ENCODE results near the gene POLR3GL.

Gene POLR3GL

DNA sequence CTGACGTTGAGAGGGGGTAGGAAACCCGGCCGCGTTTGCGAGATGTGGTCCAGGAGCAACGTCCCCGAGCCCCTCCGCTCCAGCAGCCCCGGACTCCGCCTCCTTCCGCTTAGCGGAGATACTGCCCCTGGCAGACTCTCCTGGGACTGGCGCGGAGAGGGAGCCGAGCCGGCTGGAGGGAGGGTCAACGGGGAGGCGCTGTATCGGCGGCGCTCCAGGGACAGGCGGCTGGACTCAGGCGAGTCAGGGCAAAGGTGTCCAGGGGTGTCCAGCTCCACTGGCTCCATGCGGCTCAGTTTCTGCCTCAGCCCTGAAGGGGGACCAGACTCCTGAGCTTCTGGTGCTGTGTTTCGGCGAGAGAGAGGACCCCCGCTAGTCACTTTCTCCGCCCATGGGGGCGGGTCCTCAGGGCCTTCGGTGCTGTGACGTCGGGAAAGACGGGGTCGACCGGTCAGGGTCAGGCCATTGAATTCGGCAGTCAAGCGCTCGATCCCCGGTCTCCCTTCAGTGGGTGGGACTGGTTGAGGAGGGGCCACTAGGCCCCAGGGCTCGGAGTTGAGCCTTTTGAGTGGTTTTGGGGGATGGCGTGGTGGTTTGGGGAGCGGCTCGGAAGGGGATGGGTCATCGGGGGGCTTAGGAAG, 3.9 kb upstream of the POLR3GL start:
- H3K9ac ChIP-seq (ENCODE audit: low read length in 2 of 2): peak overlapping the region; percentile 80 to 89
- no peaks in the 10 kb centered on the region for H3K27me3 ChIP-seq (ENCODE audit: control insufficient read depth in 1 of 2, insufficient read depth in 2 of 2, low read length in 2 of 2)
- no peaks in the 10 kb centered on the region for H3K9me3 ChIP-seq (ENCODE audit: control insufficient read depth in 2 of 2, low read length in 2 of 2)
- H3K4me1 ChIP-seq (ENCODE audit: control insufficient read depth, insufficient read depth, low read length): peaks cover 55% of the 10 kb centered on the region
- H3K27ac ChIP-seq (ENCODE audit: low read length): peak overlapping the region; percentile 92
- H3K36me3 ChIP-seq (ENCODE audit: control insufficient read depth in 2 of 2, insufficient read depth in 2 of 2, low read length in 2 of 2): no peaks in the 10 kb centered on the region
- H3K4me3 ChIP-seq (ENCODE audit: low read length in 2 of 2): peak overlapping the region; percentile 86 to 92

DNA sequence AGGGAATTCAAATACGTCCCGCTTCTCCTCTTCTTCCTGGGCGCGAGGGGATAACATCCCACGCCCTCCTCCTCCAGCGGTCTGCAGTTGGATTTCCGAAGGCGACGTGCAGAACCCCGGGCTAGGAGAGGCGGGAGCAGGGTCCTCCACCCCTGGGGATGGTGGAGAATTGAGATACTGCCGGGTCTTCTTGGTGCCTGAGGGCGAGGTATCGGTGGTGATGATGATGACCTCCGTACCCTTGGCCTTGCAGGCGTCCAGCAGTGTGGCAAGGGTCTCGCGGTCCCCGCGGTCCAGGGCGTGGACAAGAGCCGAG, 3.4 kb upstream of the POLR3GL start:
- H3K9ac ChIP-seq (ENCODE audit: low read length in 2 of 2): peak overlapping the region; percentile 80 to 89
- H3K4me3 ChIP-seq (ENCODE audit: low read length in 2 of 2): peak overlapping the region; percentile 86 to 92
- H3K36me3 ChIP-seq (ENCODE audit: control insufficient read depth in 2 of 2, insufficient read depth in 2 of 2, low read length in 2 of 2): no peaks in the 10 kb centered on the region
- peak overlapping the region; percentile 92 for H3K27ac ChIP-seq (ENCODE audit: low read length)
- no peaks in the 10 kb centered on the region for H3K27me3 ChIP-seq (ENCODE audit: control insufficient read depth in 1 of 2, insufficient read depth in 2 of 2, low read length in 2 of 2)
- H3K4me1 ChIP-seq (ENCODE audit: control insufficient read depth, insufficient read depth, low read length): peaks cover 52% of the 10 kb centered on the region
- H3K9me3 ChIP-seq (ENCODE audit: control insufficient read depth in 2 of 2, low read length in 2 of 2): no peaks in the 10 kb centered on the region

GRCh38 chr1:145961425-145962156, 2.9 kb upstream of the POLR3GL start:
- Histone ChIP-seq H3K27ac (ENCODE audit: low read length) (peak overlapping the region; percentile 92), H3K36me3 (ENCODE audit: control insufficient read depth in 2 of 2, insufficient read depth in 2 of 2, low read length in 2 of 2) (no peaks in the 10 kb centered on the region), H3K9ac (ENCODE audit: low read length in 2 of 2) (peak overlapping the region; percentile 80 to 89), H3K4me1 (ENCODE audit: control insufficient read depth, insufficient read depth, low read length) (peaks cover 47% of the 10 kb centered on the region), H3K4me3 (ENCODE audit: low read length in 2 of 2) (peak overlapping the region; percentile 86 to 92), H3K9me3 (ENCODE audit: control insufficient read depth in 2 of 2, low read length in 2 of 2) (no peaks in the 10 kb centered on the region), H3K27me3 (ENCODE audit: control insufficient read depth in 1 of 2, insufficient read depth in 2 of 2, low read length in 2 of 2) (no peaks in the 10 kb centered on the region)

DNA sequence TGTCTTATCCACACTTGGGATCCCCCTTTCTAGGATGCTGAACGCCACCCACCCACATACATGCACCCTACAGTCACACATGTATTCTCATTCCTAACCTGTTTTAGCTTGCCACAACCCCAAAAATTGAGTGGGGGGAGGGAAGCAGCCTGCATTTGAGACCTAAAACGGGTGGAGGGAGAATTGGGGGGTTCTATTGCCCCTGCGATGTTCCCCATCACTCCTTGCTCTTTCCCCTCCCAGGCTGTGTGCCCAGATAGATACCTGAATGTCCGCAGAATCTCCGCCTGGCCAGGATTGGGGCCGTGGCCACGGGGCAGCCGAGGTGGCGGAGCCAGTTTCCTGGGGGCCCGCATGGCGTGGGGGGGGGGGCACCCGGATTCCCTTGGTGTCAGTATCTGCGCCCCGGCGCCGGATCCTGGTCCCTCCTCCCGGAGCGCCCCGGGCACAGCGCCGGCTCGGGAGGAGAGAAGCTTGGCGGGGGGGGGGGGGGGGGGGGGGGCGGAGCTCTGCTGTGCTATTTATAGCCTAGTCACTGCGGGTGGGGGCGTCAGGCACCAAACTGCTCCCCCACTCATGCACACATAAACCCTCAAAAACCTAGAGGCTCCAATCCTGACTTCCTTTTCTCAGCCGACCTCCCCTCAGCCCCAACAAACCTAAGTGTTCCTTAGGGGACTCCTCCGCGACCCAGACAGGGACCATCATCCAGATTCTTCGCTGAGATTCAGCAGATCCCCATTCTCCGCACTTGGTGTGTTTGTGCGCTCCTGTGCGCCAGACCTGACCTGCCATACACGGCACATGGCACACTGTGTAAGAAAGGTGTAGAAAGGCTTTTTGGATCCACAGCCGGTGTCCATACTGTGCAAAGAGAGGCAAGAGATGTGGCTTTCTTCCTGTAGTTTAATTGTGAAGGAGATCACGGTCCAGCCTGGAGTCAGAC, 2.1 kb upstream of the POLR3GL start:
- H3K27ac ChIP-seq (ENCODE audit: low read length): peak overlapping the region; percentile 92
- peaks cover 0 to 4% of the 10 kb centered on the region in 2 donors for H3K9me3 ChIP-seq (ENCODE audit: control insufficient read depth in 2 of 2, low read length in 2 of 2)
- H3K4me3 ChIP-seq (ENCODE audit: low read length in 2 of 2): peak overlapping the region; percentile 88 to 92
- no peaks in the 10 kb centered on the region for H3K27me3 ChIP-seq (ENCODE audit: control insufficient read depth in 1 of 2, insufficient read depth in 2 of 2, low read length in 2 of 2)
- no peaks in the 10 kb centered on the region for H3K36me3 ChIP-seq (ENCODE audit: control insufficient read depth in 2 of 2, insufficient read depth in 2 of 2, low read length in 2 of 2)
- peaks cover 46% of the 10 kb centered on the region for H3K4me1 ChIP-seq (ENCODE audit: control insufficient read depth, insufficient read depth, low read length)
- peak overlapping the region; percentile 80 to 89 for H3K9ac ChIP-seq (ENCODE audit: low read length in 2 of 2)

DNA sequence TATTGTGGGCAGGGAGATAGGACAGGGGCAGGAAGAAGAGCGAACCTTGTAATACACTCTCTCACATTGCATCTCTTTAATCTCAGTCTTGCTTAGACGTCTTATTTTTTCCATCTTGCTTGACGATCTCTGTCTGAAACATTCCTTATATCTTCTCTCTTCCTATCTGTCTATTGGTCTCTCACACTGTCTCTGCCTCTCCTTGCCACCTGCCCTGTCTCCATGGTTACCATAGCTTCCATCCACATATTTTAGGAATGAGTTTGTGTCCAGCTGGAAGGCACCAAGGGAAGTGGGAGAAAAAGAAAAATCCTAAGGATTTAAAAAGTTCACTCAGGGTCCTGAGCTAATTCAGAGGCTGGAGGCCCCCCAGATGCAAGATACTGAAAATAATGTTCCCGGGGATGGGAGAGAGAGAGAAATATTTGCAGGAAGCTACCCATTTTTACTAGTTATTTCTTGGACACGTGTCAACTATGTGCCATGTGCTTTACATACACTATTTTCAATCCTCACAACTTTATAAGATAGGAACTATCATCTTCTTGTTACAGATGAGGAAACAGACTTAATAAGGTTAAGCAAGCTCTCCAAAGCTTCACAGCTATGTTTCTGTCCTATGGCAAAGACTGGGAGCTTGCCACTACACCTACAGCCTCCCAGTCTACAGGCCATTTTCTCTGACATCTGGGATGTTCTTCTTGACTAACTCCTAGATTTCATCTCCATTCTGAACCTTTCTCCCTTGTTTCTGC, 1.0 kb upstream of the POLR3GL start:
- peak overlapping the region; percentile 88 for H3K4me3 ChIP-seq (ENCODE audit: low read length in 2 of 2)
- no peaks in the 10 kb centered on the region for H3K27me3 ChIP-seq (ENCODE audit: control insufficient read depth in 1 of 2, insufficient read depth in 2 of 2, low read length in 2 of 2)
- peak overlapping the region; percentile 88 to 89 for H3K9ac ChIP-seq (ENCODE audit: low read length in 2 of 2)
- peaks cover 41% of the 10 kb centered on the region for H3K4me1 ChIP-seq (ENCODE audit: control insufficient read depth, insufficient read depth, low read length)
- H3K9me3 ChIP-seq (ENCODE audit: control insufficient read depth in 2 of 2, low read length in 2 of 2): peaks cover 0 to 6% of the 10 kb centered on the region in 2 donors
- H3K36me3 ChIP-seq (ENCODE audit: control insufficient read depth in 2 of 2, insufficient read depth in 2 of 2, low read length in 2 of 2): no peaks in the 10 kb centered on the region
- H3K27ac ChIP-seq (ENCODE audit: low read length): peak overlapping the region; percentile 74

DNA sequence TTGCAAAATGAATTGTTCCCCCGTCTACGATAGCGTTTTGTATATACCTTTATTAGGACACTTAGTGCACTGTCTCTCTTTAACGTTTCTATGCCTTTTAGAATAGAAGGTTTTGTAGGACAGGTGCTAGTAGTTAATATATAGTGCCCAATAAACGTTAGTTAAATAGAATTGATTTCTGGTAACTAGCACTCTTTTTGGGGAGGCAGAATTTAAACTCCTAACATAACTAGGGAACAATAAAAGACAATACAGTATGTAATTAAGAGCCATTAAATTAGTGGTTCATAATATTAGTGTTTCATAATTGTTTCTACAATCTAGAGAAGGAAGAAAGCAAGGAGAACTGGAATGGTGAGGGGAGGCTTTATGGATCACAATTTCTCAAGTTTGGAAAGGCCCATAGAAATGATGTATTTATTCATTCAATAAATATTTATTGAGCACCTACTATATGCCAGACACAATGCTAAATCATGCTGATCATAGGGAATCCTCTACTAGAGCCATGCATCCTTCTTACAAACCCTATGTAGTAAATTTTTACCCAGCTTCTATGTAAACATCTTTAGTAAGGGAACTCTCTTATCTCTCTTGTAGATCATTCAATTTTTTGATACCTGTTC, 742 bp downstream of the POLR3GL start:
- peak overlapping the region; percentile 74 for H3K27ac ChIP-seq (ENCODE audit: low read length)
- H3K4me1 ChIP-seq (ENCODE audit: control insufficient read depth, insufficient read depth, low read length): peaks cover 35% of the 10 kb centered on the region
- H3K4me3 ChIP-seq (ENCODE audit: low read length in 2 of 2): peak overlapping the region; percentile 88
- H3K36me3 ChIP-seq (ENCODE audit: control insufficient read depth in 2 of 2, insufficient read depth in 2 of 2, low read length in 2 of 2): no peaks in the 10 kb centered on the region
- peak overlapping the region; percentile 88 to 89 for H3K9ac ChIP-seq (ENCODE audit: low read length in 2 of 2)
- no peaks in the 10 kb centered on the region for H3K27me3 ChIP-seq (ENCODE audit: control insufficient read depth in 1 of 2, insufficient read depth in 2 of 2, low read length in 2 of 2)
- H3K9me3 ChIP-seq (ENCODE audit: control insufficient read depth in 2 of 2, low read length in 2 of 2): peaks cover 0 to 6% of the 10 kb centered on the region in 2 donors

DNA sequence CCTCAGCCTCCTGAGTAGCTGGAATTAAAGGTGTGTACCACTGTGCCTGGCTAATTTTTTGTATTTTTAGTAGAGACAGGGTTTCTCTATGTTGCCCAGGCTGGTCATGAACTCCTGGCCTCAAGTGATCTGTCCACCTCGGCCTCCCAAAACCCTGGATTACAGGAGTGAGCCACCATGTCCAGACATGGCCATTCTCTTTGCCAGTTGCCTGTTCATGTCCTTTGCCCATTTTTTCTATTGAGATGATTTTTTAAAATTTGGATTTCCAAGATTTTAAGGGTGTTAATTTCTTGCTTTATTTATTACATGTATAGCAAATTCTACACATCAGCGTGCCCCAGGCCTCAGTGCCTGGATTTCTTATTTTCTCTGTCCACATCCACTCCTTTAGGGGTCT, 2.8 kb downstream of the POLR3GL start:
- H3K9me3 ChIP-seq (ENCODE audit: control insufficient read depth in 2 of 2, low read length in 2 of 2): peaks cover 0 to 6% of the 10 kb centered on the region in 2 donors
- no peaks in the 10 kb centered on the region for H3K36me3 ChIP-seq (ENCODE audit: control insufficient read depth in 2 of 2, insufficient read depth in 2 of 2, low read length in 2 of 2)
- H3K27ac ChIP-seq (ENCODE audit: low read length): no peak overlapping the region
- peaks cover 18% of the 10 kb centered on the region for H3K4me1 ChIP-seq (ENCODE audit: control insufficient read depth, insufficient read depth, low read length)
- H3K27me3 ChIP-seq (ENCODE audit: control insufficient read depth in 1 of 2, insufficient read depth in 2 of 2, low read length in 2 of 2): no peaks in the 10 kb centered on the region
- no peak overlapping the region for H3K9ac ChIP-seq (ENCODE audit: low read length in 2 of 2)
- H3K4me3 ChIP-seq (ENCODE audit: low read length in 2 of 2): no peak overlapping the region

- Histone ChIP-seq H3K27me3 (ENCODE audit: control insufficient read depth in 1 of 2, insufficient read depth in 2 of 2, low read length in 2 of 2) (no peaks in the 10 kb centered on the region), H3K27ac (ENCODE audit: low read length) (no peak overlapping the region), H3K4me3 (ENCODE audit: low read length in 2 of 2) (no peak overlapping the region), H3K36me3 (ENCODE audit: control insufficient read depth in 2 of 2, insufficient read depth in 2 of 2, low read length in 2 of 2) (peaks cover 0 to 6% of the 10 kb centered on the region in 2 donors), H3K9me3 (ENCODE audit: control insufficient read depth in 2 of 2, low read length in 2 of 2) (peaks cover 0 to under 1% of the 10 kb centered on the region in 2 donors), H3K4me1 (ENCODE audit: control insufficient read depth, insufficient read depth, low read length) (peaks cover 7% of the 10 kb centered on the region), H3K9ac (ENCODE audit: low read length in 2 of 2) (no peak overlapping the region)
Measured at GRCh38 chr1:145972580-145972979, 8.1 kb downstream of the POLR3GL start.

- H3K27ac ChIP-seq (ENCODE audit: low read length): no peak overlapping the region
- H3K4me3 ChIP-seq (ENCODE audit: low read length in 2 of 2): no peak overlapping the region
- H3K9ac ChIP-seq (ENCODE audit: low read length in 2 of 2): no peak overlapping the region
- H3K4me1 ChIP-seq (ENCODE audit: control insufficient read depth, insufficient read depth, low read length): peaks cover 28% of the 10 kb centered on the region
- H3K27me3 ChIP-seq (ENCODE audit: control insufficient read depth in 1 of 2, insufficient read depth in 2 of 2, low read length in 2 of 2): no peaks in the 10 kb centered on the region
- H3K9me3 ChIP-seq (ENCODE audit: control insufficient read depth in 2 of 2, low read length in 2 of 2): no peaks in the 10 kb centered on the region
- peaks cover 0 to 6% of the 10 kb centered on the region in 2 donors for H3K36me3 ChIP-seq (ENCODE audit: control insufficient read depth in 2 of 2, insufficient read depth in 2 of 2, low read length in 2 of 2)
Measured at GRCh38 chr1:145974721-145975120, 10.2 kb downstream of the POLR3GL start.

DNA sequence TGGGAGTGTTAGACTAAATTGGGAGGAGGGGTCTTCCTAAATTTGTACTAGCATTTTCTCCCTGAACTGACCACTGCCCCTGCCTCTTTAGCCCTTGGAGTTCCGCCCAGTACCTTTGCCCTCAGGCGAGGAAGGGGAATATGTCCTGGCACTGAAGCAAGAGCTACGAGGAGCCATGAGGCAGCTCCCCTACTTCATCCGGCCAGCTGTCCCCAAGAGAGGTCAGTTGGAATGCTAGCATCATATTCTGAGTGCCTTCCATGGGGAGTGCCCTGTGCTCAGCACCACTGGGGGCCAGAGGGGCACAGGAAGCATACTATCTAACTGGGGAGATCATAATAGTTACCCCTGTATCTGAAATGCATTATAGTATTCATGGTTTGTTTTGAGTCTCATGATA, 10.7 kb downstream of the POLR3GL start:
- Histone ChIP-seq H3K4me1 (ENCODE audit: control insufficient read depth, insufficient read depth, low read length) (peaks cover 32% of the 10 kb centered on the region), H3K27ac (ENCODE audit: low read length) (no peak overlapping the region), H3K36me3 (ENCODE audit: control insufficient read depth in 2 of 2, insufficient read depth in 2 of 2, low read length in 2 of 2) (peaks cover 0 to 6% of the 10 kb centered on the region in 2 donors), H3K27me3 (ENCODE audit: control insufficient read depth in 1 of 2, insufficient read depth in 2 of 2, low read length in 2 of 2) (no peaks in the 10 kb centered on the region), H3K4me3 (ENCODE audit: low read length in 2 of 2) (no peak overlapping the region), H3K9ac (ENCODE audit: low read length in 2 of 2) (no peak overlapping the region), H3K9me3 (ENCODE audit: control insufficient read depth in 2 of 2, low read length in 2 of 2) (no peaks in the 10 kb centered on the region)
